RWPE2 (cell line): ENCODE results near the gene CDH7.

ENCODE experiments used
- ATAC-seq: fragments of 200-7000 bp; cut with Tn5 transposase; 3 replicates; pipeline ENCODE4 v1.9.1; 2021; ENCODE audit warnings: low read depth
- DNase-seq: peaks from one replicate; pipeline ENCODE4 v3.0.0-alpha.2; 2020; ENCODE audit warnings: low spot score
- H3K27ac ChIP-seq: fragments of 450-650 bp; 2 replicates; pipeline ENCODE4 v1.5.1; 2017; ENCODE audit warnings: mild to moderate bottlenecking; ENCODE audit not compliant: poor library complexity, severe bottlenecking
- H3K27me3 ChIP-seq: fragments of 250-450 bp; sonication (Bioruptor Pico); 2 replicates; pipeline ENCODE4 v1.5.1; 2021; ENCODE audit warnings: mild to moderate bottlenecking, moderate library complexity; ENCODE audit not compliant: insufficient read depth, poor library complexity, severe bottlenecking
- H3K36me3 ChIP-seq: fragments of 250-450 bp; sonication (Bioruptor Pico); 2 replicates; pipeline ENCODE4 v1.5.1; 2020; ENCODE audit warnings: low read depth, mild to moderate bottlenecking, moderate library complexity
- H3K4me1 ChIP-seq: fragments of 250-450 bp; sonication (Bioruptor Pico); 2 replicates; pipeline ENCODE4 v1.5.1; 2021; ENCODE audit warnings: mild to moderate bottlenecking, moderate library complexity; ENCODE audit not compliant: insufficient read depth, poor library complexity, severe bottlenecking
- H3K4me3 ChIP-seq: fragments of 250-450 bp; sonication (Bioruptor Pico); 2 replicates; pipeline ENCODE4 v1.5.1; 2021; ENCODE audit warnings: mild to moderate bottlenecking, moderate library complexity; ENCODE audit not compliant: severe bottlenecking
- H3K9me3 ChIP-seq: fragments of 250-450 bp; sonication (Bioruptor Pico); 2 replicates; pipeline ENCODE4 v1.5.1; 2021; ENCODE audit warnings: mild to moderate bottlenecking, moderate library complexity; ENCODE audit not compliant: severe bottlenecking
- TF ChIP-seq, protein P1 (sequence below): fragments of 450-650 bp; IDR thresholded peaks from one replicate; pipeline ENCODE4 v1.5.1; 2017; ENCODE audit warnings: mild to moderate bottlenecking, moderate library complexity; ENCODE audit not compliant: poor library complexity, severe bottlenecking

CDH7 gene

DNA sequence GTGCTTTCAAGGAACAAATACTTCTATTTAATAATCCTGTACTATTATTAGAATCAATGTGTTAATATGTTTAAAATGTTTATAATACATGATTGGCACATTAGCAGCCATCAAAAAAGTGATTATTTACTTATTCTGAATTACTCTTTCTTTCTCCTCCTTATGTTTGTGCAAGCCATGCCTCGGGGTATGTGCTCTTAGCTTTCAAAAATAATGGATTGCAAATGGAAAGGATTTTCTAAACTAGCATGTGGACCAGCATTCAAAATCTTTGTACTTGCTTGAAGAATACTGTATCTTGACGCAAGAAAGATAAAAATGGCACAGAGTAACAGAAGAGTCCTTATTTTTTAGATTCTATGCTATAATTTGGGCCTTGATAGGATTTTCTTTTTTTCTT lies 156.5 kb downstream of the CDH7 start:
- DNase-seq (no peak), ATAC-seq (no peak)
- no peak overlapping the region for H3K4me3 ChIP-seq
- H3K27ac ChIP-seq = no peak overlapping the region
- no peaks in the 10 kb centered on the region for H3K4me1 ChIP-seq
- TF ChIP-seq, protein P1, sequence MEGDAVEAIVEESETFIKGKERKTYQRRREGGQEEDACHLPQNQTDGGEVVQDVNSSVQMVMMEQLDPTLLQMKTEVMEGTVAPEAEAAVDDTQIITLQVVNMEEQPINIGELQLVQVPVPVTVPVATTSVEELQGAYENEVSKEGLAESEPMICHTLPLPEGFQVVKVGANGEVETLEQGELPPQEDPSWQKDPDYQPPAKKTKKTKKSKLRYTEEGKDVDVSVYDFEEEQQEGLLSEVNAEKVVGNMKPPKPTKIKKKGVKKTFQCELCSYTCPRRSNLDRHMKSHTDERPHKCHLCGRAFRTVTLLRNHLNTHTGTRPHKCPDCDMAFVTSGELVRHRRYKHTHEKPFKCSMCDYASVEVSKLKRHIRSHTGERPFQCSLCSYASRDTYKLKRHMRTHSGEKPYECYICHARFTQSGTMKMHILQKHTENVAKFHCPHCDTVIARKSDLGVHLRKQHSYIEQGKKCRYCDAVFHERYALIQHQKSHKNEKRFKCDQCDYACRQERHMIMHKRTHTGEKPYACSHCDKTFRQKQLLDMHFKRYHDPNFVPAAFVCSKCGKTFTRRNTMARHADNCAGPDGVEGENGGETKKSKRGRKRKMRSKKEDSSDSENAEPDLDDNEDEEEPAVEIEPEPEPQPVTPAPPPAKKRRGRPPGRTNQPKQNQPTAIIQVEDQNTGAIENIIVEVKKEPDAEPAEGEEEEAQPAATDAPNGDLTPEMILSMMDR = no peak
- H3K36me3 ChIP-seq = no peaks in the 10 kb centered on the region
- H3K27me3 ChIP-seq = no peaks in the 10 kb centered on the region
- H3K9me3 ChIP-seq = no peaks in the 10 kb centered on the region

DNA sequence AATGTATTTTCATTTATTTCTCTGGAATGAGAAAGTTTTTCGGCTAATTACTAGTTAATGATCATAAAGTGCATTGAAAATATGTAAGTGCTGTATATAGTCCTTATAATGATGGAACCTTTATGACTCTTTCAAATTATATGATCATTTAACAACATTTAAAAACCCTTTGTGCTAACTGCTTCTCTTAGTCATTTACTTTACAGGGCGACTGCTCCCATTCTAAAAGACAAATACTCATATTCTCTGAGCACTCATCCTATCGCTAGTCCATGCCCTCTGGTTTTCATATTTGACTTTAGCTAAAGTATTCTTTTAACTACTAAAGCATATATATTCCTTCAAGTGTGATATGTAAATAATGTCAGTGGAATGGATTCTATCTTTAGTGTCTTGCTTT lies 168.2 kb downstream of the CDH7 start:
- TF ChIP-seq, protein P1 = no peak
- no peaks in the 10 kb centered on the region for H3K4me1 ChIP-seq
- H3K27ac ChIP-seq = no peak overlapping the region
- no peaks in the 10 kb centered on the region for H3K9me3 ChIP-seq
- DNase-seq (no peak), ATAC-seq (no peak)
- H3K36me3 ChIP-seq = no peaks in the 10 kb centered on the region
- no peak overlapping the region for H3K4me3 ChIP-seq
- H3K27me3 ChIP-seq = no peaks in the 10 kb centered on the region

DNA sequence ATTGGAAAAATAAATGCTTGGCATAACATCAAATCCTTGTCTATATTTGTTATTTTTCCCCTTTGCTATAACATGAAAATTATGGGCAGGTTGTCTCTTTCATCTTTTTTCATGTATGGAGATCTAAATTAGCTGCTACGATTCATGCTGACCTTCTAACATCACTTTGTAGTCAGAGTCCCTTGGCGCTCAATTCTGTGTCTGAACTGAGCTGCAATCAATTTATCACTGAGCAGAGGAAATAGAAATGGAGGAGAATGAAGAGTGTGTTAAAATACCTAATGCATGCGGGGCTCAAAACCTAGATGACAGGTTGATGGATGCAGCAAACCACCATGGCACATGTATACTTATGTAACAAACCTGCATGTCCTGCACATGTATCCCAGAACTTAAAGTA lies 168.9 kb downstream of the CDH7 start:
- no peaks in the 10 kb centered on the region for H3K9me3 ChIP-seq
- TF ChIP-seq, protein P1 = no peak
- no peaks in the 10 kb centered on the region for H3K27me3 ChIP-seq
- ATAC-seq (no peak), DNase-seq (no peak)
- no peaks in the 10 kb centered on the region for H3K36me3 ChIP-seq
- H3K4me1 ChIP-seq = no peaks in the 10 kb centered on the region
- H3K4me3 ChIP-seq = no peak overlapping the region
- no peak overlapping the region for H3K27ac ChIP-seq

DNA sequence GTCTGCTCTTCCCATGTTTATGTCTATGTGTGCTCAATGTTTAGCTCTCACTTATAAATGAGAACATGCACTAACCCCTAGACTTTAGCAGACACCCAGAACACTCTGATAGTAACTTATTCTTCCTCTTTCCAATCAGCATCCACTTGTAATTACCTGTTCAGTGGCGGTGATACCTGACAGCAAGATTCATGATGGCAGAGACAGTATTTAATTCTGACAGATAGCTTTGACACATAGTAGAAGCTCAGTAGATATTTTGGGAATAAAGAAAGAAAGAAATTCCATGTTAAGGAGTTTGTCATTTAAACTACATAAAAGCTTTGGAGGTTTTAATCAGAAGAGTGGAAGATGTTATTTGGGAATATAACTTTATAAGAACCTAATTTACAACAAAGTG lies 171.3 kb downstream of the CDH7 start:
- no peak overlapping the region for H3K4me3 ChIP-seq
- H3K4me1 ChIP-seq = no peaks in the 10 kb centered on the region
- H3K36me3 ChIP-seq = no peaks in the 10 kb centered on the region
- ATAC-seq (no peak), DNase-seq (no peak)
- no peaks in the 10 kb centered on the region for H3K27me3 ChIP-seq
- TF ChIP-seq, protein P1 = no peak
- no peaks in the 10 kb centered on the region for H3K9me3 ChIP-seq
- no peak overlapping the region for H3K27ac ChIP-seq

DNA sequence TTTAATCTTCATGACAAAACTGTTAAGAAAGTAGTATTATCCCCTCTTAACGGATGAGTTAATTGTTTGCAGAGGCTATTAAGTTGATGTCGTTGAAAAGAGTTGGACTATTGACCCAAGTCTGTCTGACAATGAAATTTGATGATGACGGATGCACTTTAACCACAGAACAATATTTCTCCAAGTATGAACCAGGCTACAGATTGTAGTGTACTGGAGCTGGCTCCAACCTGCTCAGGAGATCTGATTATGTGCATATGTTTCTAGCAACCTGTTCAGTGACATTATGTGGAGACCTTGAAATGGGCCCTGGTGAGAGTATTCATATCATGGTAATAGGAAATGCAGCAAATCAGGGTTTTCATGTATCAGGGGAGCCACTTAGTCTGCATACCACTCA lies 174.1 kb downstream of the CDH7 start:
- no peaks in the 10 kb centered on the region for H3K27me3 ChIP-seq
- H3K9me3 ChIP-seq = no peaks in the 10 kb centered on the region
- no peaks in the 10 kb centered on the region for H3K36me3 ChIP-seq
- TF ChIP-seq, protein P1 = no peak
- no peak for DNase-seq
- H3K4me1 ChIP-seq = no peaks in the 10 kb centered on the region
- ATAC-seq = no peak
- no peak overlapping the region for H3K4me3 ChIP-seq
- H3K27ac ChIP-seq = no peak overlapping the region
